Metanephros (tissue), 2 donors: ENCODE measurements around the gene CLIC2. TPM values are rescaled to one million over a fixed set of nuclear protein-coding genes. Genes with fewer than 3 reads are reported as not detected.

Experiments
- small RNA-seq: library from RNA; depleted of rRNA; stranded (forward); fragments of <200 nt; gene quantifications from one replicate; pipeline ENCODE3, GENCODE V24; 2014; ENCODE audit warnings: low replicate concordance
- total RNA-seq: library from RNA; depleted of rRNA; stranded (reverse); fragments of >200 nt; gene quantifications from one replicate; pipeline ENCODE4 v1.2.3, GENCODE V29; 2014

CLIC2 gene
- 4.4 TPM for total RNA-seq

DNA sequence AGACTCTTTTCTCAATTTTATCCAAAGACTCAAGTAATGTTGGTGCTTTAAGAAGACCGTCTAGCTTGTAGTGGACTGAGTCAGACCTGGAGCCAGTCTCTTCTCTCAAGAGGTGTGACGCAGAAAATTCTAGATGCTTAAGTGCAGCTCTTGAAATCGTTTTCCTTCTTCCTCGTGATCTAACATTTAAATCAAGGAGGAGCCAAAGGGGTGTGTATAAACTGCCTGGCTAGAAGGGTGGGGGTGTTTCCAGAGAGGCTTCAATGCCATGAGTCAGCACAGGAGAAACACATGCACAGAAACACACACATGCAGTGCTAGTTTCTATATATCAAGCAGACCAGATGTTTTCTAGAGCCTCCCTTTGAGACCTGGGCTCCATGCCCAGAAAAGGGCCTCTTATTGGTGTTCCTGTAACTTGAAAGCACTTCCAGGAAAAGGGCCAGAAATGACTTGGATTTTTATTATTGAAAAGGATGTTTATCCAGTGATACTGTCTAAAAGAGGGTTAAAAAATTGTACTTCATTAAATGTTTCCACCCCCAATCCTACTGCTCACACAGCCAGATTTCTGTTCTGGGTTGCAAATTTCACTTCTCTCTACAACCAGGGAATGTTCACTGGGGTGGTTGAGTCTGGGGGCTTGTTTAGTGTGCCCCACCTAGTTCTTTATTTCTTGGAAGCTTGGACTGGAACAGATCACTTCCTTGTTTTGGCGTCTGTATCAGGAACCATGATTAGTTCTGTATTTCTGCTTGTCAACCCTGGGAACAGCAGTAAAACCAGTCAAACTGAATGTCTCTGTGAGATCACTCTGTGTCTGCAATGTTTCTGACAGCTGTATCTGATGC, at the start of gene CLIC2:
Gene CLIC2, minus strand, starts transcription at position 129 of the 851 bp plus-strand sequence. CDS start 187 bp downstream, outside the sequence.

DNA sequence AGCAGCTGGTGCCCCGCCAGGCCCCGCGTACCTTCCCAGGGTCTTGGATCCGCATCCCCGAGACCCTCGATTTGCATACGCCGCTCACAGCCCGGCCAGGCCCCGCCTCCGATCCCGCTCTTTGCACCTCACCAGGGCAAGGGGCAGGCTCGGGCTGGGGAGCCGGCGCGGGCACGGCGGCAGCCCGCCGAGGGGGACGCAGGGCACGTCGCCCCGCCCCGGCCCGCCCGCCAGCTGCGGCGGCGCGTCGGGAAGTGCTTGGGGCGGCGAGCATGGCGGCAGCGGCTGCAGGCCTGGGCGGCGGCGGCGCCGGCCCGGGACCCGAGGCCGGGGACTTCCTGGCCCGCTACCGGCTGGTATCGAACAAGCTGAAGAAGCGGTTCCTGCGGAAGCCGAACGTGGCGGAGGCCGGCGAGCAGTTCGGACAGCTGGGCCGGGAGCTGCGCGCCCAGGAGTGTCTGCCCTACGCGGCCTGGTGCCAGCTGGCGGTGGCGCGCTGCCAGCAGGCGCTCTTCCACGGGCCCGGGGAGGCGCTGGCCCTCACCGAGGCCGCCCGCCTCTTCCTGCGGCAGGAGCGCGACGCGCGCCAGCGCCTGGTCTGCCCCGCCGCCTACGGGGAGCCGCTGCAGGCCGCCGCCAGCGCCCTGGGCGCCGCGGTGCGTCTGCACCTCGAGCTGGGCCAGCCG, 47.6 kb upstream of the CLIC2 start, which contains the start of gene F8A2:
Gene F8A2, plus strand, starts transcription at position 253 of the 686 bp plus-strand sequence. Its CDS starts 20 bp downstream, at position 273.

DNA sequence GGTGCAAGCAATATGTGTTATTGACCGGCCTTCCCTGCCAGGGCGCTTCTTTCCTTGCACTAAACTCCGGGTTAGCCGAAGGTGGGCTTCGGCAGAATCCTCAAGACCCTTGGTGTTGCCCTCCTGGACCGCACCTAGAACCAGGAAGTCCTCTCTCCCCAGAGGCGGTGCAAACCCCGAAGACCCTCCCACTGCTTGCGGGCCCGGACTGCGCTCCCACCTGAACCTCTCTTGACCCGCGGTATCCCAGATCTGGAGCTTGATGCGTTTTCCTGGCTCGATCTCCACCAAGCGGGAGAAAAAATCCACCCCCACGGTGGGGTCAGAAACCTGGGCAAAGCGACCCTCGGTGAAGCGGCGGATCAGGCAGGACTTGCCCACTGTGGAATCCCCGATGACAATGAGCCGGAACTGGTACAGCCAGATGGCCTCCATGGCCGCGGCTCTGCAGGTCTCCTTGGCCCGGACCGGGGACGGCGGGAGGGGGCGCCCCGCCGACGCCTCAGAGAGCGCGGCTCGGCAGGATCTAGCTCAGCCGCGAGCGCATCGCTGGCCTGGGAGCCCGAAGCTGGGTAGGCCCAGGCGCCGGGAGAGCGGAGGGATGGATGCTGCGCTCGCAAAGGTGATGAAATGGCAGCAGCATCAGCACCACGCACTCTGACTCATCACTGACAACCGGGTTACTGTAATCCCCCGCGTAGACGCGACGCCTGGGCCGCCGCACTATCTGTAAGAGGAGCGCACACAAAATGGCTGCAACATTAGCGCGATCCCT, 70.4 kb downstream of the CLIC2 start, which contains the start of gene RAB39B:
Gene RAB39B, minus strand, starts transcription at position 638 of the 775 bp plus-strand sequence. Its CDS starts 203 bp downstream, at position 435.

Small RNAs within 50 kb of the gene (small RNA-seq; reads per million reads assigned to genes)
- gene AC234781.4 (not detected), gene MIR1184-2 (not detected)

Other genes starting within 250 kb of the CLIC2 start
- 29.9 TPM for gene VBP1, start 118.2 kb downstream of the CLIC2 start, total RNA-seq
- gene RAB39B, start 70.1 kb downstream of the CLIC2 start, total RNA-seq: 2.0 TPM
- not detected for gene F8A2, start 47.5 kb upstream of the CLIC2 start, total RNA-seq
- gene F8A3, start 124.0 kb upstream of the CLIC2 start, total RNA-seq: 5.4 TPM